ENCODE results near the gene SLC38A2. TPM values are rescaled to one million over a fixed set of nuclear protein-coding genes. Genes with fewer than 3 reads are reported as not detected.

SLC38A2 gene
- total and polyA plus RNA-seq, 4 donors: 75.0 to 258 (median 128) TPM

DNA sequence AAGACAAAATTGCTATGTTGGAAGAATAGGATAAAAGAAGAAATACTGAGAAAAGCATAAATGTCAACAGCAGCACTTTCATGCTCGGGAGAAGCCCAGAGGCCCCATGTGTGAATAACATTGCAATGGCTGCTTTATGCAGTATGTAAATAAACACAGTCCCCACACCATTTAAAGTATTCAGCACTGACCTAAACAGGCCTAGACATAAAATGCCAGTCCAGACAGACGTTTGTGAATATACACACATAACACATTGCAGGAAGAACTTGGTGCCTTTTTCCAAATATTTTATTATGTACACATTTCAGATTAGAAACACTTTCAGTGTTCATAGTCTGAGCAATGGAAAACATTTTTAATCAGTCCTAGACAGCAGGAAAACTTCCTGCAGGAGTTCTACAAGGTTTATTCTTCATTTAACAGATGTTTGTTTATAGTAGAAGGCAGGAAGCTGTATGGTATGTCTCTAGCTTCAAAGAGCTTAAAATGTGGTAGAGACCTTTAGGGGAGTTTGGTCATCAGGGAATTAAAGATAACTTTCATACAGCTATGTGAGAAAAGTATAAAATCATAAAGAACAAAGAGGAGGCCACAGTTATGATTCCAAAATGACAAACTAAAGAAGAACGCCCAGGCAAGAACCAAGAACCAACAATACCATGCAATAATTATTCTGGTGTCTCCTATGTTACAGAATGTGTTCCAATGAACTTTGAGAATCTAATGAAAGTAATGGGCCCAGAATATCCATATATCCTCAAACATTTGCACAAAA is 30.6 kb upstream of the SLC38A2 start:
- H3K9ac ChIP-seq (ENCODE audit: insufficient read depth in 1 of 2, low read length in 2 of 2): no peak overlapping the region
- 54 to 56% methylated on average over 3 of the region's 3 CpGs for WGBS, 2 donors
- H3K4me1 ChIP-seq (ENCODE audit: control insufficient read depth in 5 of 5, insufficient read depth in 5 of 5, low read length in 5 of 5): peaks cover 0 to 31% (median 0%) of the 10 kb centered on the region in 5 donors
- TF ChIP-seq, protein P1, sequence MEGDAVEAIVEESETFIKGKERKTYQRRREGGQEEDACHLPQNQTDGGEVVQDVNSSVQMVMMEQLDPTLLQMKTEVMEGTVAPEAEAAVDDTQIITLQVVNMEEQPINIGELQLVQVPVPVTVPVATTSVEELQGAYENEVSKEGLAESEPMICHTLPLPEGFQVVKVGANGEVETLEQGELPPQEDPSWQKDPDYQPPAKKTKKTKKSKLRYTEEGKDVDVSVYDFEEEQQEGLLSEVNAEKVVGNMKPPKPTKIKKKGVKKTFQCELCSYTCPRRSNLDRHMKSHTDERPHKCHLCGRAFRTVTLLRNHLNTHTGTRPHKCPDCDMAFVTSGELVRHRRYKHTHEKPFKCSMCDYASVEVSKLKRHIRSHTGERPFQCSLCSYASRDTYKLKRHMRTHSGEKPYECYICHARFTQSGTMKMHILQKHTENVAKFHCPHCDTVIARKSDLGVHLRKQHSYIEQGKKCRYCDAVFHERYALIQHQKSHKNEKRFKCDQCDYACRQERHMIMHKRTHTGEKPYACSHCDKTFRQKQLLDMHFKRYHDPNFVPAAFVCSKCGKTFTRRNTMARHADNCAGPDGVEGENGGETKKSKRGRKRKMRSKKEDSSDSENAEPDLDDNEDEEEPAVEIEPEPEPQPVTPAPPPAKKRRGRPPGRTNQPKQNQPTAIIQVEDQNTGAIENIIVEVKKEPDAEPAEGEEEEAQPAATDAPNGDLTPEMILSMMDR (IDR thresholded peaks at IDR 0.05; ENCODE audit: control extremely low read depth, extremely low read depth): no peak
- H3K27ac ChIP-seq (ENCODE audit: low read depth in 1 of 2, low read length in 1 of 2): peak overlapping the region in 1 of 2 donors; percentile 2
- ATAC-seq (ENCODE audit: insufficient read depth, low FRiP score) (no peak), DNase-seq (peak in 2 of 3 donors; percentile 74 to 76)
- H3K9me3 ChIP-seq (ENCODE audit: control insufficient read depth in 4 of 4, insufficient read depth in 3 of 4, low read length in 3 of 4): no peaks in the 10 kb centered on the region
- H3K4me3 ChIP-seq: no peak overlapping the region
- no peaks in the 10 kb centered on the region for H3K27me3 ChIP-seq (ENCODE audit: control insufficient read depth in 3 of 3, insufficient read depth in 3 of 3, low read length in 2 of 3)
- H3K36me3 ChIP-seq (ENCODE audit: control insufficient read depth in 4 of 4, insufficient read depth in 4 of 4, low read length in 4 of 4): no peaks in the 10 kb centered on the region

DNA sequence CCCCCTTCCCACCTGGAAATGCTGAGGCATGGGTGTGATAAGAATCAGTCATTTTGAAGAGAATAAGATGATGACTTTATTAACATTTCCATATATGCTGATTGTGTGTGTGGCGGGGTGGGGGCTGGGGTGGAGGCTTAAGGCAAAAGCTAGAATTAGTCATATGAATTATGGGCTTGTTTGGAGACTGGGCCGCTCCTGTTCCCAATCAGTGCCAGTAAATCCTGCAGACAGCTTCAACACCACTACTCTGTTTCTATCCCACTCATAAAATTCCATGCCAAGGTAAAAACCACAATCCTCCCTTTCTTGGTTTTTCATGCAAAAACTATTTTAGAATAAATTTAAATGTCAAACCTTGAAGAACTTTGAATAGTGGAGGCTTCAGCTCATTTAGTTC is 29.9 kb upstream of the SLC38A2 start:
- DNase-seq (no peak), ATAC-seq (ENCODE audit: insufficient read depth, low FRiP score) (peak; percentile 41)
- H3K9ac ChIP-seq (ENCODE audit: insufficient read depth in 1 of 2, low read length in 2 of 2): no peak overlapping the region
- H3K27me3 ChIP-seq (ENCODE audit: control insufficient read depth in 3 of 3, insufficient read depth in 3 of 3, low read length in 2 of 3): no peaks in the 10 kb centered on the region
- H3K4me3 ChIP-seq: no peak overlapping the region
- H3K9me3 ChIP-seq (ENCODE audit: control insufficient read depth in 4 of 4, insufficient read depth in 3 of 4, low read length in 3 of 4): no peaks in the 10 kb centered on the region
- 82 to 94% methylated on average over 2 of the region's 2 CpGs for WGBS, 2 donors
- H3K36me3 ChIP-seq (ENCODE audit: control insufficient read depth in 4 of 4, insufficient read depth in 4 of 4, low read length in 4 of 4): no peaks in the 10 kb centered on the region
- no peak overlapping the region for H3K27ac ChIP-seq (ENCODE audit: low read depth in 1 of 2, low read length in 1 of 2)
- TF ChIP-seq, protein P1 (IDR thresholded peaks at IDR 0.05; ENCODE audit: control extremely low read depth, extremely low read depth): no peak
- H3K4me1 ChIP-seq (ENCODE audit: control insufficient read depth in 5 of 5, insufficient read depth in 5 of 5, low read length in 5 of 5): peaks cover 0 to 31% (median 0%) of the 10 kb centered on the region in 5 donors

DNA sequence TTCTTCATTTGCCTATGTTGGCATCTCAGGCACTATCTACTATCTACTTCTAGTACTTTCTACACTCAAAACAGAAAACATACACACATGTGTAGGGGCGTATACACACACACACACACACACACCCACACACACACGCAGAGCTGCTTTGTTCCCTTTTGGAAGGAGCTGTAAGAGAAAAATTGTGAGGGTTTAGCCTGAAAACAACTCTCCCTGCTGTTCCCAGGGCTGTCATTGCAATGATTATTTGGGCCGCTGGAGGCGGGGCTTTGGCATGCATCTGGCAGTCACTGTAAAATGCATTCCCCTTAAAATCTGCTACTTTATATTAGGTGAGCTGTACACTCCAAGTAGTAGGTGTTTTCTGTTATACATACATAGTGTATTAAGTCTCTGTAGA is 29.1 kb upstream of the SLC38A2 start:
- Histone ChIP-seq H3K4me1 (ENCODE audit: control insufficient read depth in 5 of 5, insufficient read depth in 5 of 5, low read length in 5 of 5) (peaks cover 0 to 31% (median 0%) of the 10 kb centered on the region in 5 donors), H3K36me3 (ENCODE audit: control insufficient read depth in 4 of 4, insufficient read depth in 4 of 4, low read length in 4 of 4) (no peaks in the 10 kb centered on the region), H3K9ac (ENCODE audit: insufficient read depth in 1 of 2, low read length in 2 of 2) (no peak overlapping the region), H3K4me3 (no peak overlapping the region), H3K9me3 (ENCODE audit: control insufficient read depth in 4 of 4, insufficient read depth in 3 of 4, low read length in 3 of 4) (no peaks in the 10 kb centered on the region), H3K27me3 (ENCODE audit: control insufficient read depth in 3 of 3, insufficient read depth in 3 of 3, low read length in 2 of 3) (no peaks in the 10 kb centered on the region), H3K27ac (ENCODE audit: low read depth in 1 of 2, low read length in 1 of 2) (peak overlapping the region in 1 of 2 donors; percentile 39)
- TF ChIP-seq, protein P1 (IDR thresholded peaks at IDR 0.05; ENCODE audit: control extremely low read depth, extremely low read depth): no peak
- peak; percentile 52 to 79 (median 73) for DNase-seq
- 63 to 75% methylated on average over 4 of the region's 4 CpGs for WGBS, 2 donors
- no peak for ATAC-seq (ENCODE audit: insufficient read depth, low FRiP score)

Measured in lung (tissue), 12 donors.